Naive thymus-derived CD4-positive, alpha-beta T cell (primary cell): ENCODE data around the gene MAP3K12. TPM values are rescaled to one million over a fixed set of nuclear protein-coding genes. Genes with fewer than 3 reads are reported as not detected.
A peak's percentile ranks its signal among the peaks of the same experiment; 100 is the strongest.

ENCODE experiments used
- ATAC-seq: fragments of 150-1000 bp; cut with Tn5 transposase; 2 replicates; pipeline ENCODE4 v1.10.0; 2021; ENCODE audit warnings: mild to moderate bottlenecking, moderate library complexity
- CTCF ChIA-PET: fragments of 350-600 bp; sonication (Branson Sonifier 250); formaldehyde crosslinking; loops from one replicate; lab custom pipeline; 2021; ENCODE audit warnings: antibody characterized with exemption; lab: Charles Lee
- POLR2A ChIA-PET: fragments of 350-600 bp; sonication (Branson Sonifier 250); formaldehyde crosslinking; loops from one replicate; lab custom pipeline; 2021; ENCODE audit warnings: antibody characterized with exemption, inconsistent platforms; lab: Charles Lee
- DNase-seq, 9 donors: peaks; one replicate each; pipeline versions ENCODE4 v3.0.0 to v3.0.0-alpha.2; 2020 to 2022; ENCODE audit warnings: mixed read lengths in 1 of 9
- H3K27ac ChIP-seq: one replicate; pipeline ENCODE4 v1.7.0; 2013; ENCODE audit warnings: mild to moderate bottlenecking, low read depth, low read length, moderate library complexity
- H3K27me3 ChIP-seq, 2 donors: one replicate each; pipeline ENCODE4 v1.7.0; 2013; ENCODE audit warnings: low read length in 2 of 2, mild to moderate bottlenecking in 2 of 2, moderate library complexity in 2 of 2; ENCODE audit not compliant: control insufficient read depth in 2 of 2, insufficient read depth in 2 of 2
- H3K36me3 ChIP-seq, 3 experiments: 1 replicate in 2 of 3; 2 replicates in 1 of 3; pipeline ENCODE4 v1.7.0; 2013; ENCODE audit warnings: low read length in 3 of 3, mild to moderate bottlenecking in 3 of 3, moderate library complexity in 1 of 3; ENCODE audit not compliant: insufficient read depth in 3 of 3, control insufficient read depth in 2 of 3
- H3K4me1 ChIP-seq, 2 donors: one replicate each; pipeline ENCODE4 v1.7.0; 2013; ENCODE audit warnings: low read length in 2 of 2, mild to moderate bottlenecking in 2 of 2, moderate library complexity in 1 of 2; ENCODE audit not compliant: control insufficient read depth in 2 of 2, insufficient read depth in 2 of 2
- H3K4me3 ChIP-seq: 2 replicates; pipeline ENCODE4 v1.7.0; 2013; ENCODE audit warnings: mild to moderate bottlenecking, low read length
- H3K9me3 ChIP-seq, 3 experiments: 1 replicate in 2 of 3; 2 replicates in 1 of 3; pipeline ENCODE4 v1.7.0; 2013; ENCODE audit warnings: low read length in 3 of 3; ENCODE audit not compliant: control insufficient read depth in 2 of 3
- H3K27ac Mint-ChIP-seq, 9 donors: one replicate each; pipeline ENCODE4 v1.8.0; 2020 to 2022; ENCODE audit warnings: mixed read lengths in 9 of 9, mild to moderate bottlenecking in 8 of 9, moderate library complexity in 5 of 9, inconsistent platforms in 2 of 9
- H3K27me3 Mint-ChIP-seq, 5 donors: one replicate each; pipeline ENCODE4 v1.8.0; 2021 to 2022; ENCODE audit warnings: mixed read lengths in 5 of 5, mild to moderate bottlenecking in 1 of 5
- H3K36me3 Mint-ChIP-seq, 5 donors: one replicate each; pipeline ENCODE4 v1.8.0; 2020 to 2022; ENCODE audit warnings: mixed read lengths in 5 of 5, mild to moderate bottlenecking in 3 of 5, inconsistent platforms in 1 of 5
- H3K4me1 Mint-ChIP-seq, 7 donors: one replicate each; pipeline ENCODE4 v1.8.0; 2020 to 2022; ENCODE audit warnings: mixed read lengths in 7 of 7, mild to moderate bottlenecking in 3 of 7, inconsistent platforms in 1 of 7
- H3K4me3 Mint-ChIP-seq, 10 donors: one replicate each; pipeline ENCODE4 v1.8.0; 2020 to 2022; ENCODE audit warnings: mild to moderate bottlenecking in 10 of 10, mixed read lengths in 10 of 10, moderate library complexity in 6 of 10, inconsistent platforms in 2 of 10
- H3K9me3 Mint-ChIP-seq, 11 donors: one replicate each; pipeline ENCODE4 v1.8.0; 2020 to 2022; ENCODE audit warnings: mixed read lengths in 11 of 11, mild to moderate bottlenecking in 4 of 11, inconsistent platforms in 1 of 11, moderate library complexity in 1 of 11
- intact Hi-C, 2 donors: fragments of 100-400 bp; cut with micrococcal nuclease; formaldehyde crosslinking; loops; one replicate each; pipeline ENCODE4 v1.15.1; 2023
- polyA plus RNA-seq, 2 donors: library from polyadenylated mRNA; unstranded; fragments of 300-500 nt; fragmentation: Illumina TruSeq; gene quantifications; one replicate each; pipeline ENCODE4 v1.2.3, GENCODE V29; 2021
- total RNA-seq, 6 experiments: library from RNA in 5 of 6; stranded (reverse) in 5 of 6; gene quantifications; 1 replicate in 5 of 6; 2 replicates in 1 of 6; pipeline ENCODE4 v1.2.3 and lab custom pipeline; 2021 to 2026

The MAP3K12 gene
- total and polyA plus RNA-seq, 7 experiments from 2014 or later: 4.9 to 29.7 (median 22.8) TPM

DNA sequence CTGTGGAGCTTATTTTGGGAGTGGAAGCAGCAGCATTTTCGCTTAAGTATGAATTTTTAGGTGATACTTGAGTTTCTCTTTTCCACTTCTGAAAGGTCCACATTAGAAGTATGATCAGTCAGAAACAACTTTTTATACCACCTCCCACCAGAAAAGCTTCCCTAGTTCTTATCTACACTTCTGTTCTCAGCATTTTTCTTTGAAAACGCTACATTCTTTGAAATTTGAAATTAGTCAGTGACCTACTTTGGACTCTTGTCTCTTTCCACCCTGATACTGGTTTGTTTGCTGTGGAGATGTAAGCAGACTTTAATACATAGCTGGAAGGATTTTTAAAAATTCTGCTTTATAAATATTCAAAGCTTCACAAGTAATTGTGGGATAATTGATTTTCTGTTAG is 25.2 kb downstream of the MAP3K12 start:
- no peak for ATAC-seq
- H3K4me3 ChIP-seq: no peak overlapping the region

DNA sequence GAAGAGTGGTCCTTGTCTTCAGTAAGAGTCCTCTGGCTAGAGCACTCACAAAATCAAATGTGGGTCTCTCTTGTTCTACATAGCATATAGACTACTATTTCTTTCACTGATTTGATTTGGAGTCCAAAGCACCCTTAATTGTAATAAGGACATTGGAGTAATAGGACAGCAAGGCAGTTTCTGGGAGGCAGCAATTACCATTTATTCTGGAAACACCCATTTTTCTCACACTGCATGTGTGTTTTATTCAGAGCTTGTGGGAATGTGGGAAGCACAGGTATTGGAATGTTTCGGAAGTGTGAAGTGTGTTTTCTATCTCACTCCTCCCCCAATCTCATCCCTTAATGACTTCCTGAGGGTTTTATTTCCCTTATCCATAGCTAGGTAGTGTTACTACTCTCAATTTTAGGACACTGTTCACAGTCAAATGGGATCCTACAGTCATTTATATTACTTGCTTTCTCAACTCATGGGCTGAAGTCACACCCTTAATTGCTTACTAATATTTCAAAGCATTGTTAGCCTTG is 27.1 kb downstream of the MAP3K12 start:
- intact Hi-C loops: loop anchor here in 1 of 2 donors (2.0 kb wide), 1 partner anchor 13 kb away; no protein-coding TSS in a partner anchor

More for the DNA sequence above, 25.2 kb downstream of the MAP3K12 start:
- intact Hi-C loops: no loop called here
- ChIA-PET CTCF (interaction anchor here (1.0 to 7.5 kb wide), 6 partner anchors 9 to 126 kb away, joined by 3 to 36 read pairs (median 3); partner anchors contain the start of gene MAP3K12), POLR2A (interaction anchor here (0.6 to 1.9 kb wide), 8 partner anchors 8 to 87 kb away, joined by 3 to 8 read pairs (median 4); partner anchors contain the start of gene TARBP2)
- Histone ChIP-seq H3K36me3 (peaks cover 51 to 95% (median 52%) of the 10 kb centered on the region in 3 experiments), H3K9me3 (no peaks in the 10 kb centered on the region), H3K4me1 (peaks cover 8 to 10% of the 10 kb centered on the region in 2 donors), H3K27me3 (no peaks in the 10 kb centered on the region), H3K27ac (peak overlapping the region; percentile 26)
- DNase-seq: no peak
- Mint-ChIP-seq H3K27ac (peak overlapping the region; percentile 18 to 90 (median 72)), H3K4me3 (peak overlapping the region in 1 of 10 donors; percentile 9), H3K9me3 (peaks cover 0 to 3% (median 0%) of the 10 kb centered on the region in 11 donors), H3K36me3 (peaks cover 19 to 43% (median 30%) of the 10 kb centered on the region in 5 donors), H3K27me3 (no peaks in the 10 kb centered on the region), H3K4me1 (peaks cover 15 to 58% (median 46%) of the 10 kb centered on the region in 7 donors)

DNA sequence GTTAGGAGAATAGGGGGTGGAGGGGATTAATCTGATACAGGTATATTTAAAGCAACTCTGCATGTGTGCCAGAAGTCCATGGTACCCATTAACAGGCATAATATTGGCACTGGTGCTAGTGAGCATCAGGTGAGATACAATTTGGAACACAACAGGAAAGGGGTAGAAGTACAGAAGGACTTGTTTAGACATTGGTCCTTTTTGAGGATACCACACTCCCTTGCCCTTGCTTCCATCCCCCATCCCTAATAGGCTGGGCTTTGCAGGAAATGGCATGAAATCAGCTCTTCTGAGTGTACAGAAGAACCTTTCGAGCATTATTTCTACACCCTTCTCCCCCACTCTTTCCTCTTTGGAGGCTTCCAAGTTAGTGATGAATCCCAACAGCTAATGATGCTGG is 31.0 kb downstream of the MAP3K12 start:
- intact Hi-C loops: no loop called here
- peaks cover 0 to under 1% of the 10 kb centered on the region in 2 donors for H3K4me1 ChIP-seq
- no peaks in the 10 kb centered on the region for H3K27me3 ChIP-seq
- Mint-ChIP-seq H3K27ac (peak overlapping the region in 3 of 9 donors; percentile 33 to 48 (median 47)), H3K4me1 (peaks cover 21 to 51% (median 41%) of the 10 kb centered on the region in 7 donors), H3K4me3 (no peak overlapping the region), H3K9me3 (peaks cover 0 to 2% (median 0%) of the 10 kb centered on the region in 11 donors), H3K27me3 (no peaks in the 10 kb centered on the region), H3K36me3 (peaks cover 19 to 59% (median 44%) of the 10 kb centered on the region in 5 donors)
- POLR2A ChIA-PET: interaction anchor here (1.1 to 1.7 kb wide), 2 partner anchors 13 kb away, joined by 4 to 5 read pairs; no protein-coding TSS in a partner anchor
- no peaks in the 10 kb centered on the region for H3K9me3 ChIP-seq
- DNase-seq (no peak), ATAC-seq (no peak)
- no peak overlapping the region for H3K27ac ChIP-seq
- no peak overlapping the region for H3K4me3 ChIP-seq
- CTCF ChIA-PET: no interaction called here
- H3K36me3 ChIP-seq: peaks cover 61 to 96% (median 82%) of the 10 kb centered on the region in 3 experiments

More for the DNA sequence above, 27.1 kb downstream of the MAP3K12 start:
- Histone ChIP-seq H3K9me3 (no peaks in the 10 kb centered on the region), H3K4me1 (peaks cover 8 to 10% of the 10 kb centered on the region in 2 donors), H3K36me3 (peaks cover 54 to 97% (median 71%) of the 10 kb centered on the region in 3 experiments), H3K27me3 (no peaks in the 10 kb centered on the region), H3K27ac (no peak overlapping the region), H3K4me3 (no peak overlapping the region)
- Mint-ChIP-seq H3K4me1 (peaks cover 15 to 61% (median 47%) of the 10 kb centered on the region in 7 donors), H3K27me3 (no peaks in the 10 kb centered on the region), H3K27ac (peak overlapping the region in 5 of 9 donors; percentile 49 to 70 (median 57)), H3K9me3 (peaks cover 0 to 2% (median 0%) of the 10 kb centered on the region in 11 donors), H3K36me3 (peaks cover 23 to 53% (median 35%) of the 10 kb centered on the region in 5 donors), H3K4me3 (peak overlapping the region in 1 of 10 donors; percentile 24)
- DNase-seq (no peak), ATAC-seq (no peak)
- ChIA-PET POLR2A (interaction anchor here (0.6 to 1.1 kb wide), 4 partner anchors 9 to 1200 kb away, joined by 3 read pairs; no protein-coding TSS in a partner anchor), CTCF (interaction anchor here (2.0 to 7.5 kb wide), 2 partner anchors 27 to 37 kb away, joined by 7 to 36 read pairs; partner anchors contain the start of gene MAP3K12)

DNA sequence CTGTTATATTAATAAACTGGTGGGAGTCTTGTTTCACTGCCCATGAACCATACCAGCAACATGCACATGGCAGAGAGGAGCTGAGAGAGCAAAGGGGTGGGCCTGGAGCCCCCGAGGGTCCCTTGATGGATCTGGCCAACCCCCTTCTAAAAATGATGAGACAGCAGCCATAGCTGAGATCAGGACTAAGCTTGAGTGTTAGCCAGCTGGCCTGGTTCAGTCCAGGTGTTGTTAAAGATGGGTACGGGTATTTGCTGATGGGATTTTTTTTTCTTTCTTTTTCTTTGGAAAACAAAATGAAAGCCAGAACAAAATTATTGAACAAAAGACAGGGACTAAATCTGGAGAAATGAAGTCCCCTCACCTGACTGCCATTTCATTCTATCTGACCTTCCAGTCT is 31.4 kb downstream of the MAP3K12 start:
- H3K27me3 Mint-ChIP-seq: no peaks in the 10 kb centered on the region
- no peak overlapping the region for H3K4me3 Mint-ChIP-seq
- peaks cover 19 to 59% (median 48%) of the 10 kb centered on the region in 5 donors for H3K36me3 Mint-ChIP-seq
- CTCF ChIA-PET: no interaction called here
- peaks cover 63 to 96% (median 84%) of the 10 kb centered on the region in 3 experiments for H3K36me3 ChIP-seq
- H3K27me3 ChIP-seq: no peaks in the 10 kb centered on the region
- peak overlapping the region in 2 of 9 donors; percentile 33 to 38 for H3K27ac Mint-ChIP-seq
- POLR2A ChIA-PET: interaction anchor here (1.1 to 1.7 kb wide), 2 partner anchors 13 to 14 kb away, joined by 4 to 5 read pairs; no protein-coding TSS in a partner anchor
- no peak overlapping the region for H3K27ac ChIP-seq
- ATAC-seq (no peak), DNase-seq (no peak)
- H3K4me1 Mint-ChIP-seq: peaks cover 23 to 55% (median 44%) of the 10 kb centered on the region in 7 donors
- no peak overlapping the region for H3K4me3 ChIP-seq
- intact Hi-C loops: no loop called here
- no peaks in the 10 kb centered on the region for H3K4me1 ChIP-seq
- H3K9me3 Mint-ChIP-seq: peaks cover 0 to 2% (median 0%) of the 10 kb centered on the region in 11 donors
- H3K9me3 ChIP-seq: no peaks in the 10 kb centered on the region

DNA sequence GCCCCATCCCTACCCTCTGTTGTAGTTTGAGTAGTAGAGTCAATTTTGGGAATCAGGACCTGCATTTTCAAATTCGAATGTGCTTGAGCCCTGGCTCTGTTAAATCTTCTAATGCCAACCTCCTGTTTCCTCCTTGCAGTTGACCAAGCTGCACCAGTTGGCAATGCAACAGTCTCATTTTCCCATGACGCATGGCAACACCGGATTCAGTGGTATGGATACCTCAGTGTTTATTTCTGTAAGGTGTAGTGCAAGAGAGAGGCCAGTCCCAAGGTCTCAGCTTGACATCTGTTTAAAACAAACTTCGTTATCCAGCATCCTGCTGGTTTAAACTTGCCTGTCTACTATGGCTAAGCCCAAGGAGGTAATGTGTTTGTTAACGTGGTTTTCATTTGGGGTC is 32.2 kb downstream of the MAP3K12 start:
- intact Hi-C loops: no loop called here
- no peak for ATAC-seq
- H3K27ac Mint-ChIP-seq: peak overlapping the region in 3 of 9 donors; percentile 5 to 81 (median 29)
- no peak overlapping the region for H3K4me3 Mint-ChIP-seq
- no peak overlapping the region for H3K4me3 ChIP-seq
- DNase-seq: no peak
- H3K9me3 Mint-ChIP-seq: peaks cover 0 to 2% (median 0%) of the 10 kb centered on the region in 11 donors
- H3K27me3 ChIP-seq: no peaks in the 10 kb centered on the region
- H3K36me3 Mint-ChIP-seq: peaks cover 23 to 60% (median 48%) of the 10 kb centered on the region in 5 donors
- H3K27me3 Mint-ChIP-seq: no peaks in the 10 kb centered on the region
- H3K27ac ChIP-seq: no peak overlapping the region
- H3K4me1 ChIP-seq: no peaks in the 10 kb centered on the region
- H3K4me1 Mint-ChIP-seq: peaks cover 20 to 52% (median 41%) of the 10 kb centered on the region in 7 donors
- CTCF ChIA-PET: no interaction called here
- POLR2A ChIA-PET: interaction anchor here (1.7 kb wide), 1 partner anchor 15 kb away, joined by 5 read pairs; no protein-coding TSS in a partner anchor
- no peaks in the 10 kb centered on the region for H3K9me3 ChIP-seq
- H3K36me3 ChIP-seq: peaks cover 60 to 96% (median 84%) of the 10 kb centered on the region in 3 experiments

DNA sequence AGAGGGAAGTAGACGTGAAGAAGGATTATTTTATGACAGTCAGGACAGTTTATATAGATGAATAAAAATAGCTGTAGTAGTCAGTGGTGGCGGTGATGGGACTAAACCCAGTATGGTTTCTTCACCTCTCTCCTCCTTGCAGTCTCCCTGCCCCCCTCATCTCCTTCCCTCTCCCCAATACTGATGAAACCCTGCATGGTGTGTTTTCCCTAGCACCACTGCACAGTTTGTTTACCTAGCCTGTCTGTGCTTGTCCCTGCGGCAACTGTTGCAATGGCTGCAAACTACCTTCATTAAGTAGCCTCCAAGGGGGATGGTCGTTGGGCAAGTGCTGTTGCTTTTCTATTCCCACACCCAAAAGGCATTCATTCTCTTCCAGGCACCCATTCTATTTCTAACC is 32.6 kb downstream of the MAP3K12 start:
- no peak overlapping the region for H3K4me3 Mint-ChIP-seq
- ATAC-seq: no peak
- Histone ChIP-seq H3K9me3 (no peaks in the 10 kb centered on the region), H3K27ac (no peak overlapping the region), H3K36me3 (peaks cover 57 to 96% (median 84%) of the 10 kb centered on the region in 3 experiments), H3K4me1 (no peaks in the 10 kb centered on the region), H3K27me3 (no peaks in the 10 kb centered on the region), H3K4me3 (no peak overlapping the region)
- no peak for DNase-seq
- peak overlapping the region in 4 of 9 donors; percentile 29 to 81 (median 57) for H3K27ac Mint-ChIP-seq
- peaks cover 15 to 48% (median 40%) of the 10 kb centered on the region in 7 donors for H3K4me1 Mint-ChIP-seq
- POLR2A ChIA-PET: no interaction called here
- CTCF ChIA-PET: no interaction called here
- peaks cover 18 to 60% (median 46%) of the 10 kb centered on the region in 5 donors for H3K36me3 Mint-ChIP-seq
- peaks cover 0 to 2% (median 0%) of the 10 kb centered on the region in 11 donors for H3K9me3 Mint-ChIP-seq
- intact Hi-C loops: no loop called here
- H3K27me3 Mint-ChIP-seq: no peaks in the 10 kb centered on the region
